Activated naive CD4-positive, alpha-beta T cell treated with anti-CD3 and anti-CD28 coated beads, Interleukin-2, amount 50 U/mL, for 24 hours (primary cell): ENCODE results near the gene RTN4R.
A peak's percentile ranks its signal among the peaks of the same experiment; 100 is the strongest.
"Not testable (repeated sequence)": the region's sequence is repeated elsewhere in the genome, so short reads cannot be mapped to it uniquely, and the experiment has no call there.

ENCODE experiments used
- H3K27ac Mint-ChIP-seq: one replicate; pipeline ENCODE4 v1.8.0; 2021; ENCODE audit warnings: mild to moderate bottlenecking, mixed read lengths
- H3K27me3 Mint-ChIP-seq: one replicate; pipeline ENCODE4 v1.8.0; 2021; ENCODE audit warnings: mixed read lengths
- H3K36me3 Mint-ChIP-seq: one replicate; pipeline ENCODE4 v1.8.0; 2021; ENCODE audit warnings: mixed read lengths
- H3K4me1 Mint-ChIP-seq: one replicate; pipeline ENCODE4 v1.8.0; 2021; ENCODE audit warnings: mixed read lengths
- H3K4me3 Mint-ChIP-seq: one replicate; pipeline ENCODE4 v1.8.0; 2021; ENCODE audit warnings: mild to moderate bottlenecking, mixed read lengths
- H3K9me3 Mint-ChIP-seq: one replicate; pipeline ENCODE4 v1.8.0; 2021; ENCODE audit warnings: mixed read lengths

Gene RTN4R

DNA sequence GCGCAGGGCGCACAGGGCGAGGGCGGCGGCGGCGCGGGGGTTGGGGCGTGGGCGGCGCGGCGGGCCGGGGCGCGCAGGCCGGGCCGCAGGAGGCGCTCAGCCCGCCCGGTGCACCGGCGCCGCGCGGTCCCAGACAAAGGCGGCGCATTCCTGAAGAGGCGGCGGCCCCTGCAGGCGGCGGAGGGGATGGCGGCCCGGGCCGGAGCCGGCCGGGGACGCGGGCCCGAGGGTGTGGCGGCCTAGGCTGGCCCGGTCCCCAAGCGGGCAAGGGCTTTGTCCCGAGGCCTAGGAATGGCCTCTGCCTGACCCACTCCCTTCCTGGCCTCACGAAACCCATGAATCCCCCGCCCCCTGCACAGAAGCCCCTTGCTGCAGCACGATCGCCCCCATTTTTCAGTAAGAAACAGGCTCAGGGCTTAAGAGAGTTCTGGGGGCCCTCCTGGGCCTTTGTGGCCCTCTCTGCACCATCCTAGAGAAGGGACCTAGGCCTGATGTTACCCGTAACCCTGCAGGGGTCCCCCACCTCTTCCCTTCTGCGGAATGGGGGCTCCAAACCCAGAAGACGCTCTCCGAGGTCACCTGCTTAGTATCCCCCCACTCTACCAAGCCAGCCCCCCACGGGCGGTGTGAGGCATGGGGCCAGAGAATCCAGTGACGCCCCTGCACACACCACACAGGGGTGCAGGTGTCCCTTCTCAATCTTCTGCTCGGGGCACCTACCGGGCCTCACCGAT lies at the start of gene RTN4R:
Gene RTN4R (minus strand): TSS at position 40 of the 734 bp plus-strand sequence. CDS start 226 bp downstream, outside the sequence.
- no peaks in the 10 kb centered on the region for H3K36me3 Mint-ChIP-seq
- no peaks in the 10 kb centered on the region for H3K27me3 Mint-ChIP-seq
- no peak within 1 kb of the TSS for H3K27ac Mint-ChIP-seq
- peak within 1 kb of the TSS; percentile 80 for H3K4me3 Mint-ChIP-seq
- H3K9me3 Mint-ChIP-seq: no peaks in the 10 kb centered on the region
- peaks cover 9% of the 10 kb centered on the region for H3K4me1 Mint-ChIP-seq

DNA sequence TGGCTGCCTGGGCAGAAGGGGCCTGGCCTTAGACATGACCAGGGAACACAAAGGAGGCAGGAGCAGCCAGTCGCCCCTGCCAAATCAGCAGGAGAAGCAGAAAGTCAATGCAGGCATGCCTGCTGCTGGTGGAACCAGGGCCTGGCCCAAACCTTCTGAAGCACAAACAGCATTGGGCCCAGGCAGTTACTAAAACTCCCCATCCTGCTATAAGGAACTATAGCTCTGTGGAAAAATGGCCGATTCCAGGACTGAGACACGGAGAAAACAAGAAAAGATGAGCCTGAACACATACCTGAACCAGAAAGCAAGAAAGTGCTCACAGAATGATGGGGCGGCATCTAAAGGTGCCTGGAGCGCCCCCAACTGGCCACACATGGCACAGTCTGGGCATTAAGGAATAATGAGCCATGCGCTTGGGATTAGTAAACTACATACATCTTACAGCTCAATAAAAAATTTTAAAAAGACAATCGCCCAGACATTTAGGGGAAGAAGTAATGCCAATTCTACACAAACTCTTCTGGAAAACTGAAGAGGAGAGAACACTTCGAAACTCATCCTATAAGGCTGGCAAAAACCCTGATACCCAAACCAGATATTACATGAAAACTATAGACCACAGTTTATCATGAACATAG lies 49.4 kb upstream of the RTN4R start:
- Mint-ChIP-seq H3K4me1 (peaks cover 44% of the 10 kb centered on the region), H3K27ac (peak overlapping the region; percentile 46), H3K4me3 (peak overlapping the region; percentile 92)
- H3K27me3 Mint-ChIP-seq, H3K9me3 Mint-ChIP-seq, H3K36me3 Mint-ChIP-seq: not testable (repeated sequence)

GRCh38 chr22:20316844-20317401 lies 48.8 kb upstream of the RTN4R start:
- Mint-ChIP-seq H3K9me3 (no peaks in the 10 kb centered on the region), H3K4me3 (no peak overlapping the region), H3K27me3 (no peaks in the 10 kb centered on the region), H3K36me3 (no peaks in the 10 kb centered on the region), H3K4me1 (peaks cover 39% of the 10 kb centered on the region), H3K27ac (no peak overlapping the region)

DNA sequence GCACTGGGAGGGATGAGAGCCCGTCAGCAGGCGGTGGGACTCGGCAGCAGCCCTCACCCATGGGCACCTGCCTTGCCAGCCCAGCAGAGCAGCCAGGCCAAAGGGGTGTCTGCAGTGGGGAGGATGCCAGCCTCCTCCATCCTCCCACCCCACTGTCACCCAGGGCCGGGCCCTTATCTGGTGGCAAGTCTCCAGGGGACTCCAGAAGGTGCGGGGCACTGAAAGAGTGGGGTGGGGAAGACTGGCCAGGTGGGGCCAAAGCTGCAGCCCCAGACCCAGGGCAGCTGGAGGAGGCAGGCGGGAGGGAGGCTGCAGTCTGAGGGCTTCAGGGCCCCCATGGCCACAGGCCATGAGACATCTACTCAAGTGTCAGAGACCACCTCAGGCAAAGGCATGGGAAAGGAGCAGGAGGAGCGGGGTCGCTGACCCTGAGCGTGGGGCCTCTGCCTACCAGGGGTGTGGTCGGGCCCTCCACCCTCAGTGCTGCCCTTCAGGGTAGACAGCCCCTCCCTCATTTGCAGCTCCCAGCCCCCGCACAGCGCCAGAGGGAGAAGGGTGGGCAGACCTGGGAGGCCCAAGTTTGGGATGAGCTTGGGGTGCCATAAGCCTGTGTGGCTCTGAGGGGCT lies 48.2 kb upstream of the RTN4R start:
- Mint-ChIP-seq H3K9me3 (no peaks in the 10 kb centered on the region), H3K27ac (no peak overlapping the region), H3K36me3 (no peaks in the 10 kb centered on the region), H3K27me3 (no peaks in the 10 kb centered on the region), H3K4me1 (peaks cover 34% of the 10 kb centered on the region), H3K4me3 (no peak overlapping the region)

- H3K36me3 Mint-ChIP-seq: no peaks in the 10 kb centered on the region
- H3K4me1 Mint-ChIP-seq: peaks cover 29% of the 10 kb centered on the region
- no peaks in the 10 kb centered on the region for H3K27me3 Mint-ChIP-seq
- H3K27ac Mint-ChIP-seq: no peak overlapping the region
- H3K9me3 Mint-ChIP-seq: no peaks in the 10 kb centered on the region
- H3K4me3 Mint-ChIP-seq: no peak overlapping the region
Observed at GRCh38 chr22:20315337-20316216, 47.5 kb upstream of the RTN4R start.

GRCh38 chr22:20314741-20315336 lies 46.7 kb upstream of the RTN4R start:
- not testable (repeated sequence) for H3K27ac Mint-ChIP-seq, H3K27me3 Mint-ChIP-seq, H3K4me3 Mint-ChIP-seq, H3K9me3 Mint-ChIP-seq, H3K36me3 Mint-ChIP-seq
- peaks cover 27% of the 10 kb centered on the region for H3K4me1 Mint-ChIP-seq

- peaks cover 23% of the 10 kb centered on the region for H3K4me1 Mint-ChIP-seq
- not testable (repeated sequence) for H3K4me3 Mint-ChIP-seq, H3K36me3 Mint-ChIP-seq, H3K27ac Mint-ChIP-seq, H3K9me3 Mint-ChIP-seq, H3K27me3 Mint-ChIP-seq
Observed at GRCh38 chr22:20314206-20314605, 46.1 kb upstream of the RTN4R start.

DNA sequence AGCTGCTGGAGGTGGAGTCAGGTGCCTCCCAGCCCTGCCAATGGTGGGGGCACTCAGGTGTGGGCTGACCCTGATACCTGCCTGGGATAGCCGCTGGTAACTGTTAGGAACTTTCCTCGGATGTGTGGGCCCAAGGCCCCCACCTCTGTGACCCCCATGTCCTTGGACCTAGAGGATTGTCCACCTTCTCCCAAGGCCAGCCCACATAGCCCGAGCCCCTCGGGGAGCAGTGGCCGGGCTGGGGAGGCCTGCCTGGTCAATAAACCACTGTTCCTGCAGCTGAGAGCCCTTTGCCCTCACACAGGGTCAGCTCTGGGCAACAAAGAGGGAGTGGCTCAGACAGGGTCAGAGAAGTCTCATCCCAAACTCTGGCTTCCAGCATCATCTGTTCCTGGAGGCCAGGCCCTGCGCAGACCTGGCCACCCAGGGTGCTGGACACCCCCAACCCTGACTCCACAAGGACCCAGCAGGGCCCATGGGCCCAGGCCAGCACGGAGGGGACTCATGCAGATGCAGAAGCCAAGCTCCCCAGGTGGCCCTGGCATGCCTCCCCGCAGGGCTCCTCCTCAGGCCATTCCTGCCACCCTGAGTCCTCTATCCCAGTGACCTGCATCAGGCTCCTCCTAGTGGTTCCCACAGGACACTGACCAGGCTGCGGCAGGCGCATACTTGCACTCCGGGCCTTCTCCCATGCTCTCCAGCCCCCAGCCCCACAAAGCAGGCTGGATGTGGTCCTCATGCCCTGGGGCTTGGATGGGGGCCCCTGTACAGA lies 45.4 kb upstream of the RTN4R start:
- not testable (repeated sequence) for H3K27me3 Mint-ChIP-seq, H3K4me3 Mint-ChIP-seq, H3K27ac Mint-ChIP-seq

GRCh38 chr22:20312396-20313191 lies 44.5 kb upstream of the RTN4R start:
- H3K9me3 Mint-ChIP-seq: no peaks in the 10 kb centered on the region
- no peak overlapping the region for H3K4me3 Mint-ChIP-seq
- H3K4me1 Mint-ChIP-seq: peaks cover 7% of the 10 kb centered on the region
- no peaks in the 10 kb centered on the region for H3K36me3 Mint-ChIP-seq
- H3K27me3 Mint-ChIP-seq: no peaks in the 10 kb centered on the region
- no peak overlapping the region for H3K27ac Mint-ChIP-seq

More for the DNA sequence above, 45.4 kb upstream of the RTN4R start:
- H3K9me3 Mint-ChIP-seq, H3K36me3 Mint-ChIP-seq: not testable (repeated sequence)
- H3K4me1 Mint-ChIP-seq: peaks cover 16% of the 10 kb centered on the region

- not testable (repeated sequence) for H3K27ac Mint-ChIP-seq, H3K36me3 Mint-ChIP-seq, H3K9me3 Mint-ChIP-seq, H3K27me3 Mint-ChIP-seq, H3K4me3 Mint-ChIP-seq, H3K4me1 Mint-ChIP-seq
Observed at GRCh38 chr22:20311249-20312062, 43.3 kb upstream of the RTN4R start.

- H3K27ac Mint-ChIP-seq, H3K9me3 Mint-ChIP-seq, H3K4me3 Mint-ChIP-seq, H3K36me3 Mint-ChIP-seq, H3K27me3 Mint-ChIP-seq, H3K4me1 Mint-ChIP-seq: not testable (repeated sequence)
Observed at GRCh38 chr22:20310773-20311172, 42.7 kb upstream of the RTN4R start.

DNA sequence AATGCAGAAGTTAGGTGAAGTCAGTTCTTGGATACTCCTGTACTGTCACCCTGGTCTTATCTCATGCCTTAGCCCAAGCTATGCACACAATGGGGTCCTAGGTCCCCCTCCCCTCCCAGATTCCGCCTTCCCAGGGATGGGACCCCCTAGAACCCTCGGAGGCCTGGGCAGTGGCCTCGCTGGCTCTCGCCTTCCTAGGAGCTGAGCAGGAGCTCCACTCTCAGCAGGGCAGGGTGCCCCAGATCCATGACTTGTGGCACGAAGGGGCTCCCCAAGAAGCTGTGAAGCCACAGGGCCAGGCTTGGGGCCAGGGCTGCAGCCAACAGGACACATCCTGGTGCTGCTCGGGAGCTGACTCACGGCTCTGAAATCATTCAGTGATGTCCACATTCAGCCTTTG lies 42.1 kb upstream of the RTN4R start:
- H3K27ac Mint-ChIP-seq, H3K4me3 Mint-ChIP-seq, H3K9me3 Mint-ChIP-seq, H3K27me3 Mint-ChIP-seq, H3K4me1 Mint-ChIP-seq, H3K36me3 Mint-ChIP-seq: not testable (repeated sequence)
